Hippocampal formation (tissue), 2 donors: ENCODE measurements around the gene TRMU.

Experiments
- DNase-seq, 2 donors: peaks; one replicate each; lab custom pipeline; 2025; lab: John Stamatoyannopoulos, UW

Gene TRMU

GRCh38 chr22:46336119-46337078 lies 885 bp downstream of the TRMU start:
- no peak for DNase-seq

GRCh38 chr22:46337870-46338269 lies 2.4 kb downstream of the TRMU start:
- DNase-seq = no peak

- DNase-seq = no peak
Observed at GRCh38 chr22:46338636-46339035, 3.1 kb downstream of the TRMU start.

- DNase-seq = no peak
Observed at GRCh38 chr22:46339956-46340355, 4.4 kb downstream of the TRMU start.

- DNase-seq = no peak
Observed at GRCh38 chr22:46340676-46341075, 5.2 kb downstream of the TRMU start.

- no peak for DNase-seq
Observed at GRCh38 chr22:46346680-46347405, 11.3 kb downstream of the TRMU start.

GRCh38 chr22:46347646-46348045 lies 12.1 kb downstream of the TRMU start:
- no peak for DNase-seq

GRCh38 chr22:46348099-46348695 lies 12.7 kb downstream of the TRMU start:
- DNase-seq = no peak

GRCh38 chr22:46349238-46349637 lies 13.7 kb downstream of the TRMU start:
- DNase-seq = no peak

- no peak for DNase-seq
Observed at GRCh38 chr22:46349681-46350080, 14.2 kb downstream of the TRMU start.

- no peak for DNase-seq
Observed at GRCh38 chr22:46350121-46350520, 14.6 kb downstream of the TRMU start.

GRCh38 chr22:46350646-46351045 lies 15.1 kb downstream of the TRMU start:
- no peak for DNase-seq

GRCh38 chr22:46351131-46351735 lies 15.7 kb downstream of the TRMU start:
- DNase-seq = no peak

GRCh38 chr22:46351767-46352166 lies 16.3 kb downstream of the TRMU start:
- DNase-seq = no peak

GRCh38 chr22:46352276-46352675 lies 16.8 kb downstream of the TRMU start:
- DNase-seq = no peak

- no peak for DNase-seq
Observed at GRCh38 chr22:46352691-46353386, 17.3 kb downstream of the TRMU start.

- no peak for DNase-seq
Observed at GRCh38 chr22:46353483-46354105, 18.1 kb downstream of the TRMU start.

- no peak for DNase-seq
Observed at GRCh38 chr22:46354176-46354992, 18.9 kb downstream of the TRMU start.

- DNase-seq = no peak
Observed at GRCh38 chr22:46354993-46355305, 19.4 kb downstream of the TRMU start.

- peak in 1 of 2 donors; percentile 20 for DNase-seq
Observed at GRCh38 chr22:46355369-46355995, 20.0 kb downstream of the TRMU start.
